BLaER1 (cell line): ENCODE results near the gene IL21R.

ENCODE experiments used
- H3K27ac ChIP-seq: shearing (Covaris generic); formaldehyde crosslinking; 2 replicates; pipeline ENCODE4 v1.8.1; 2022
- H3K27me3 ChIP-seq: shearing (Covaris generic); formaldehyde crosslinking; 2 replicates; pipeline ENCODE4 v1.8.1; 2022
- H3K36me3 ChIP-seq: shearing (Covaris generic); formaldehyde crosslinking; 2 replicates; pipeline ENCODE4 v1.8.1; 2022
- H3K4me1 ChIP-seq: shearing (Covaris generic); formaldehyde crosslinking; 2 replicates; pipeline ENCODE4 v1.8.1; 2022
- H3K4me2 ChIP-seq: shearing (Covaris generic); formaldehyde crosslinking; 2 replicates; pipeline ENCODE4 v1.8.1; 2022
- H3K4me3 ChIP-seq: shearing (Covaris generic); formaldehyde crosslinking; 2 replicates; pipeline ENCODE4 v1.8.1; 2022
- H3K9ac ChIP-seq: shearing (Covaris generic); formaldehyde crosslinking; 2 replicates; pipeline ENCODE4 v1.8.1; 2022
- H3K9me3 ChIP-seq: shearing (Covaris generic); formaldehyde crosslinking; 2 replicates; pipeline ENCODE4 v1.8.1; 2022
- H4K20me1 ChIP-seq: shearing (Covaris generic); formaldehyde crosslinking; 2 replicates; pipeline ENCODE4 v1.8.1; 2022
- Cebpa-rat ChIP-seq: shearing (Covaris generic); IDR thresholded peaks from 2 replicates; pipeline ENCODE4 v1.8.1; 2022

Gene IL21R

DNA sequence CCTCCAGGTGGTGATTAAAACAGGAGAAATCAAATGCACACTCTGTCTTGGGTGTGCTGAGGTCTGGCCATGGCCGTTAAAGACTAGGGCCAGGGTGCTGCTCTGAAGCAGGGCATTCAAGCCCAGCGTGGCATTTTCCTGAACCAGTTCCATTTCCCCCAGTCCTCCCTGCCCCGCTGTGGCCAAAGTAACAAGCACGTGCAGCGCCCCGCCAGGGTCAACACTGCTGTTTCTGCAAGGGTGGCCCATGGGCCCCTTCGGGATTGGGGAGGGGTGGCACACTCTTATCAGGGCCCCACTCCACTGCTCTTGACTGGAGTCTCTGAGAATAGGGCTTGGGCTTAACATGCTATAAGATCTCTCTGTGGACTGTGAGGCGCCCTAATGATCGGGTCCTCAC is 72.9 kb downstream of the IL21R start:
- Histone ChIP-seq H4K20me1 (no peaks in the 10 kb centered on the region), H3K36me3 (peaks cover 98% of the 10 kb centered on the region), H3K9me3 (no peaks in the 10 kb centered on the region)

DNA sequence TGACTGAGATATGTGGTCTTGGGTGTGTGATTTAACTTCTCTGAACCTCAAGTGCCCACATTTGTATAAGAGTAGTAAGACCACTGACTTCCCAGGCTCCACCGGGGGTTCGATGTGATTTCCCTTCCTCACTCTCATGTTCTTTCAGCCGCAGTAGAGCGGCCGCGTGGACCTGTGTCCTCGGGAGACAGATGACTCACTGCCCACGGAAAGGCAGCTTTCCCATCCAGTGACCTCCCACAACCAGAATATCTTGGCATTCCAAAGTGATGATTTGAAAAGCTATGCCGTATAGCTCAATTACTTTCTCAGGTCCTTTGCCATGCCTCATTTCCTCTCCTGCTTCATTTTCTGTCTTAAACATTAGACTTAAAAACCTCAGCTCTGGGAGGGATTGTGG is 73.6 kb downstream of the IL21R start:
- Histone ChIP-seq H3K9ac (no peak overlapping the region), H3K4me1 (no peaks in the 10 kb centered on the region), H3K27ac (no peak overlapping the region), H3K9me3 (no peaks in the 10 kb centered on the region), H3K4me2 (no peak overlapping the region), H4K20me1 (no peaks in the 10 kb centered on the region), H3K27me3 (no peaks in the 10 kb centered on the region; the same call in 1 of the 2 replicates), H3K36me3 (peaks cover 98% of the 10 kb centered on the region), H3K4me3 (no peak overlapping the region)
- TF ChIP-seq Cebpa-rat: no peak

More for the DNA sequence above, 72.9 kb downstream of the IL21R start:
- H3K9ac ChIP-seq: no peak overlapping the region; the same call in 1 of the 2 replicates
- H3K4me3 ChIP-seq: no peak overlapping the region
- H3K27ac ChIP-seq: no peak overlapping the region
- no peaks in the 10 kb centered on the region; the same call in 1 of the 2 replicates for H3K27me3 ChIP-seq
- H3K4me2 ChIP-seq: no peak overlapping the region
- no peak for TF ChIP-seq Cebpa-rat
- H3K4me1 ChIP-seq: no peaks in the 10 kb centered on the region

DNA sequence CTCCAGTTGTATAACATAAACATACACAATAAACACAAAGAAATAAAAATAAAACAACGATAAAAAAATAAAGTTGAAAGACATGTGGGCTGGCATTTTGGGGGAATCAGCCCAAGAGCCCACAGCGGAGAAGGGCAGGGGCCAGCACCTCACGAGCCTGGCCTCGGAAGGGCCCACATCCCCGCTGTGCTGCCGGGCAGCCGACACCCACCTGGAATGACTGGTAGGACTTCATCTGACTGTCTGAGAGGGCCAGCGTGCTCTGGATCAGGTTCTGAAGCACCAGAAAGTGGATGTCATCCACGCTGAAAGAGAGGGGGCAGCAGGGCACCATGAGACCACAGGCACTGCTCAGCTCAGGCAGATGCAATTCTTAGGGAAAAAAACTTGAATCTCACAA is 74.3 kb downstream of the IL21R start:
- Histone ChIP-seq H3K9ac (no peak overlapping the region), H3K4me2 (no peak overlapping the region), H3K36me3 (peaks cover 98% of the 10 kb centered on the region), H3K27me3 (no peaks in the 10 kb centered on the region; the same call in 1 of the 2 replicates), H4K20me1 (no peaks in the 10 kb centered on the region), H3K9me3 (no peaks in the 10 kb centered on the region), H3K4me3 (no peak overlapping the region), H3K4me1 (no peaks in the 10 kb centered on the region), H3K27ac (no peak overlapping the region)
- no peak for TF ChIP-seq Cebpa-rat

DNA sequence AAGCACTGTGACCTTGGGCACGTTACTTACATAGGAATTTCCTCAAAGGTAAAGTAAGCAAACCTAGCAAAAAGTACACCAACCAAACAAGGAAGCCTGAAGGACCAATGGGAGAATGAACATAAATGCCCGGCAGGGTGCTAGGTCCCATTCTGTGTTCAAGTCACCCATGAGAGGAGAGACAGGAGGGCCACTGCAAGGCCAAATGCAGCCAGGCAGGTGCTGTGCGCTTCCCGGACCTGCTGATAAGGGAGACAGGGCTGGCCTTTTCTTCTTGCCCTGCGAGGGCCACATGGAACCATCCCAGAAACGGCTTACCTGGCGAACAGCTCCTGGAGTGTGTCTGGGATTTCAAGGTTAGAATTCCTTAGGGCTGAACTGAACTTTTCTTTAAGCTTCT is 78.8 kb downstream of the IL21R start:
- Histone ChIP-seq H3K27me3 (no peaks in the 10 kb centered on the region; the same call in 1 of the 2 replicates), H3K4me1 (no peaks in the 10 kb centered on the region), H3K4me2 (no peak overlapping the region), H3K4me3 (no peak overlapping the region), H3K9me3 (no peaks in the 10 kb centered on the region), H3K9ac (no peak overlapping the region), H3K27ac (no peak overlapping the region), H3K36me3 (peaks cover 98% of the 10 kb centered on the region), H4K20me1 (no peaks in the 10 kb centered on the region)
- no peak for TF ChIP-seq Cebpa-rat

DNA sequence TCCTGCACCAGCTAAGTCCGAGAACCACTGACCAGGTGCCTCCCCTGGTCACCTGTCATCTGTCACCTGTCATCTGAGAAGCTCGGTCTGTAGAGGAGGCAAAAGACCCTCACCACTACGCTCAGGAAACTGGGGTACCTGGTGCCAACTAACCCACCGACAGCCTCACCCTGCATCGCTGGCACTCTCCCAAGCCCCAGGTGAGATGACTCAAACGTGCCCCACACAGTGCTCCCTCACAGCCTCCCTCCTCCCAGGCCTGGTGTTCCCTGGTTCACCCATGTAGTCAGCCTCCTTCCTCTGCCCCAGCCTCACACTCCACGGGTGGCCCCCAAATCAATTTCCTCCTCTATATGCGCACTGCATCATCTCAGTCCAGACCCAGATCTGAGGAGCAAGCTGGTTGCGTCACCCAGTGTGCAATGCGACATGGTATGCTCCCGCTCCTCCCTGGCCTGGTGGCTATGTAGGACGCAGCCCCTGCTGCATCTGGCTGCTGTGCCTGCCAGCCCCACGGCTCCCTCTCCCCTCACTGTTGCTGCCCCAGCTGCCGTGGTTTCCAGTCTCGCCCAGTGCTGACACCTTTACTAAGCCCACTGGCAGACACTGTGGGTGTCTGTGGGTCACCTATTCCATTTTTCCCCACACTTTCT is 79.4 kb downstream of the IL21R start:
- no peak overlapping the region for H3K9ac ChIP-seq
- peaks cover 98% of the 10 kb centered on the region for H3K36me3 ChIP-seq
- H4K20me1 ChIP-seq: no peaks in the 10 kb centered on the region
- no peak overlapping the region for H3K4me3 ChIP-seq
- H3K27me3 ChIP-seq: no peaks in the 10 kb centered on the region; the same call in 1 of the 2 replicates
- H3K4me1 ChIP-seq: no peaks in the 10 kb centered on the region
- no peaks in the 10 kb centered on the region for H3K9me3 ChIP-seq
- no peak overlapping the region for H3K27ac ChIP-seq
- no peak for TF ChIP-seq Cebpa-rat
- H3K4me2 ChIP-seq: no peak overlapping the region

DNA sequence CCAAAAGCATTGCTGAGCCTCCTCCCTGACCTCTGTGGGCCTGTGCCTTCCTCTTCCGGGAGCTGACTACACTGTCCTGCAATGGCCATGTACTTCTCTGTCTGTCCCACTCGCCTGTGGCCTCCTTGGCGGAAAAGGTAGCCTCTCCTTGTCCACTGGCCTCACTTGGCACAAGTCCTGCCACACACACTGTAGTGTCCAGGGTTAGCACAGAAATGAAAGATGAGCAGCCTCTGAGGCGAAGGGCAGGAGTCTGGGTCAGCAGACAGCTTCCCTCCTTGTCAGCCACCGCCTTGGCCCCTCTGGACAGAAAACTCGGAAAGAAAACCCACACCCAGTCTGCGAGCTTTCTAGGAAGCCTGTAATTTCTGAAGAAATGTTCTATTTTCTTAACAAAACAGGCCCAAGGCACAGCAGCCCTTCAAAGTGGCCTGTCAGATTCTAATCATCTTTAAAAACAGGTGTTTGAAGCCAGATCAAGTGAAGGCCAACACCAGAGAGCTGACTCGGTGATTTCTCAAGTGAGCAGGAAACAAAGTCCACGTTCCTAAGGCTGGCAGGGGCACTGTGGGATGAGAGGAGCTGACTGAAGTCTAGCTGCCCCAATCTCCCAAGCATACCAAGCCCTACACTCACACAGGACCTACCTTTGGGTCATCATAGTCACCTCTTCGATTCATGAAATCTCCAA is 80.6 kb downstream of the IL21R start:
- no peak for TF ChIP-seq Cebpa-rat
- H3K9me3 ChIP-seq: no peaks in the 10 kb centered on the region
- H4K20me1 ChIP-seq: no peaks in the 10 kb centered on the region
- no peaks in the 10 kb centered on the region; the same call in 1 of the 2 replicates for H3K27me3 ChIP-seq
- H3K9ac ChIP-seq: no peak overlapping the region
- no peaks in the 10 kb centered on the region for H3K4me1 ChIP-seq
- H3K27ac ChIP-seq: no peak overlapping the region
- no peak overlapping the region for H3K4me2 ChIP-seq
- no peak overlapping the region for H3K4me3 ChIP-seq
- H3K36me3 ChIP-seq: peaks cover 98% of the 10 kb centered on the region

DNA sequence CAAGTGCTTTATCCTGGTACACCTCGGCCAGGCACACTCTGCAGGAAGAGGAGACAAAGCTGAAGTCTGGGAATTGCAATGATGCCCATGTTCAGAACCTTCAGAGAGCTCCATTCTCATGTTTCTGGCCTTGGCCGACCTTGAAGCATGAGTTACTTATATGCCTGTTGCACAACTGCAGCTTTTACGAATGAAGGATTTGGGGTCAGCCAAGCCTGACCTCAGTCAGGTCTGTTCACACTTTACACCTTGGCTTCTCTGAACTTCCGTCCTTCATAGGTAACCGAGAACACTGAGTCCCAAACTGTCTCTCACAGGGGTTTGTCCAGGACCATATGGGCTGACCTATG is 81.1 kb downstream of the IL21R start:
- no peak for TF ChIP-seq Cebpa-rat
- no peak overlapping the region for H3K4me2 ChIP-seq
- no peaks in the 10 kb centered on the region for H3K4me1 ChIP-seq
- no peaks in the 10 kb centered on the region for H4K20me1 ChIP-seq
- peaks cover 98% of the 10 kb centered on the region for H3K36me3 ChIP-seq
- H3K9ac ChIP-seq: no peak overlapping the region
- H3K27me3 ChIP-seq: no peaks in the 10 kb centered on the region; the same call in 1 of the 2 replicates
- no peak overlapping the region for H3K27ac ChIP-seq
- H3K4me3 ChIP-seq: no peak overlapping the region
- H3K9me3 ChIP-seq: no peaks in the 10 kb centered on the region

DNA sequence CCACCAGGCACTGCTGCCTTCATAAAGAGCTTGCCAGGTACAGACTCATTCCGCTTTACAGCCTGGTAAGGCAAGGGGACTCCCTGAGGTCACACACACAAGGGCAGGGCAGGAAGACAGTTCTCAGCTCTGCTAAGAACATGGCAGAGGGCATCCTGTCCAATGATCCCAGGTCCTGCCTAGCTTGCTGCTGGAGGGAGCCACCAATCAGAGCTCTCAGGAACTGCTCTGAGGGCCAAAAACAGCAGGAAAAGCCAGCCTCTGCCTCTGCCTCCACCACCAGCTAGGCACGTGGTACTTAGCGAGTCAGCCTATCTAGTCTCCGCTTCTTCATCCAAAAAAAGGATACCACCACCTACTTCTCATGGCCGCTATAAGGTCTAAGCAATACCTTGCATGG is 81.7 kb downstream of the IL21R start:
- H3K27me3 ChIP-seq: no peaks in the 10 kb centered on the region; the same call in 1 of the 2 replicates
- no peak for TF ChIP-seq Cebpa-rat

DNA sequence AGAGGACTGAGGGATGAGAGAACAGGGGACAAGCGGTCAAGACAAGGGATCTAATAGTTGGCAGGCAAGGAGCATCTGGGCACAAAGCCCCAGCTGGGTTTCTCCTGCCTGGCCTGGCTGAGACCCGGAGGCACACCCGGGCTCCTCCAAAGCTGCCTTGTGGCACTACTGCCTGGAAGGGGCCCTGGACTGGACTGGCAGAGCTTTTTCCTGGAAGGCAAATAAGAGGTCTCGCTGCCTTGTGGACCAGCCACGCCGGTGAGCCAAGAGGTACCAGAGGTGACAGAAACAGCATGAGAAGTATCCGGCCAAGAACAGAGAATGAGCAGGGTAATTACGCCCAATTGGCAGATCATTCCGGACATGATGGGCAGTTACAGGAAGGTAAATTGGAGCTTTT is 83.2 kb downstream of the IL21R start:
- Histone ChIP-seq H4K20me1 (no peaks in the 10 kb centered on the region), H3K9ac (no peak overlapping the region), H3K27ac (no peak overlapping the region), H3K4me2 (no peak overlapping the region), H3K36me3 (peaks cover 100% of the 10 kb centered on the region), H3K27me3 (no peaks in the 10 kb centered on the region; the same call in 1 of the 2 replicates), H3K9me3 (no peaks in the 10 kb centered on the region), H3K4me3 (no peak overlapping the region), H3K4me1 (no peaks in the 10 kb centered on the region)
- TF ChIP-seq Cebpa-rat: no peak

More for the DNA sequence above, 81.7 kb downstream of the IL21R start:
- Histone ChIP-seq H4K20me1 (no peaks in the 10 kb centered on the region), H3K9me3 (no peaks in the 10 kb centered on the region), H3K9ac (no peak overlapping the region), H3K4me3 (no peak overlapping the region), H3K27ac (no peak overlapping the region), H3K36me3 (peaks cover 98% of the 10 kb centered on the region), H3K4me1 (no peaks in the 10 kb centered on the region), H3K4me2 (no peak overlapping the region)

DNA sequence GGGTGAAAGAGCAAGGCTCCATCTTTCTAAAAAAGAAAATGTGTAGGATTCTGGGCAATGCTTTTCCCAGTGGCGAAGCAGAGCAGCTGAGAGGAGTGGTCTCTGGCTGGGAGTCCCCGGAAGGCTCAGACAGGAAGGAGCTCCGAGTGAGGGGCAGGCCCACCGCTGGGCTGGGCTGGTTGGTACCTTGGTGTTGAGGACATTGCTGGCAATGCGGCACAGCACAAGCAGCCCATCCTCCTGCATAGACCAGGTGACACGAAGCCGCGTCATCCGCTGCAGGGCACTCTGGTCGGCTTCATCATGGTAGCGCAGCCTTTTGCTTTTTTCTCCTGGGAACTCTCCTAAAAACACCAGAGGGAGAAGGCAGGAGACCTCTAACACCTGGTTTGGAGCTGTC is 83.8 kb downstream of the IL21R start:
- Histone ChIP-seq H3K27me3 (no peaks in the 10 kb centered on the region; the same call in 1 of the 2 replicates), H3K4me3 (no peak overlapping the region), H3K36me3 (peaks cover 100% of the 10 kb centered on the region), H3K27ac (no peak overlapping the region), H3K9me3 (no peaks in the 10 kb centered on the region), H3K4me1 (no peaks in the 10 kb centered on the region), H3K4me2 (no peak overlapping the region), H3K9ac (no peak overlapping the region), H4K20me1 (no peaks in the 10 kb centered on the region)
- TF ChIP-seq Cebpa-rat: no peak
